PFSK-1 (cell line): ENCODE data around the gene RPGRIP1.

Experiments
- FOXP2 ChIP-seq: optimal IDR thresholded peaks from 2 replicates; pipeline ENCODE3; 2011; ENCODE audit warnings: borderline replicate concordance, control low read depth, inconsistent platforms; ENCODE audit not compliant: insufficient read depth; ENCODE audit errors: extremely low read length, extremely low read depth
- POLR2AphosphoS5 ChIP-seq: IDR thresholded peaks from 2 replicates; pipeline ENCODE4 v1.6.1; 2012; ENCODE audit warnings: low read depth, mild to moderate bottlenecking, control low read depth, low read length, moderate library complexity
- SIN3A ChIP-seq: IDR thresholded peaks from 2 replicates; pipeline ENCODE4 v1.6.1; 2012; ENCODE audit warnings: mild to moderate bottlenecking, low read length, moderate library complexity, borderline replicate concordance; ENCODE audit not compliant: insufficient read depth
- TAF1 ChIP-seq: IDR thresholded peaks from 2 replicates; pipeline ENCODE4 v1.6.1; 2012; ENCODE audit warnings: low read length, control low read depth, borderline replicate concordance; ENCODE audit not compliant: insufficient read depth
- TF ChIP-seq, protein P1 (sequence below), 2 experiments: IDR thresholded peaks; 2 replicates each; pipeline versions ENCODE4 v1.6.1 to v1.8.0; 2011 to 2012; ENCODE audit warnings: low read depth in 2 of 2, low read length in 2 of 2, control low read depth in 1 of 2, inconsistent platforms in 1 of 2, mild to moderate bottlenecking in 1 of 2, moderate library complexity in 1 of 2; ENCODE audit not compliant: insufficient read depth in 1 of 2

The RPGRIP1 gene

DNA sequence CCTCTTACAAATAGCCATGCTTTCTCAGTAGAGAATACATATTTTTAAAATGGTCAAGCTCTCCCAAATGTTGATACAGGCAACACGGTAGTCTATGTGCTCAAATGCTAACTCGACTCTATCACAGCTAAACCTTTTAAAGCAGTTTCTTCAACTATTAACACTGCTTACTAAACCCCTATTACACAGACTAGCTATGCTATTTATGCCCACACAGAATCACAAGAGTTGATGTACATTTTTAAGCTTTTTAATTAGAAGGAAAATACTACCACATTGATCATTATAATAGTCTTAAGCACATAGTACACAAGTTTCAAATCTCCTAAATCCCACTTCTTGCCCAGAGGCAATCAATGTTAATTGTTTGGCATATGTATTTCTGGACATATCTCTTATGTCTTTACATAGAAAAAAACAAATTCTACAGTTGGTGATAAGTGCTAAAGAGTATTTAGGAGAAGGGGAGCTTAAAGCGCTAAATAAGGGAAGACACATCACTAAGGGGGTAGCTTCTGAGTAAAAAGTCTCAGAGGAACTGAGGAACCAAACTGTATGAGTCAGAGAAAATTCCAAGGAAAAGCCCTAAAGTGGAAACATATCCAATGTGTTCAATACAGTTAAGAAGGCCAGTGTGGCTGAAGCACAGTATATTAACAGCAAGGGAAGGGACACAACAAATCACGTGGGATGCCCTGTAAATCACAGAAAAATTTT lies 24.3 kb upstream of the RPGRIP1 start:
- TF ChIP-seq POLR2AphosphoS5 (no peak), SIN3A (no peak), TAF1 (no peak), FOXP2 (no peak)
- TF ChIP-seq, protein P1, sequence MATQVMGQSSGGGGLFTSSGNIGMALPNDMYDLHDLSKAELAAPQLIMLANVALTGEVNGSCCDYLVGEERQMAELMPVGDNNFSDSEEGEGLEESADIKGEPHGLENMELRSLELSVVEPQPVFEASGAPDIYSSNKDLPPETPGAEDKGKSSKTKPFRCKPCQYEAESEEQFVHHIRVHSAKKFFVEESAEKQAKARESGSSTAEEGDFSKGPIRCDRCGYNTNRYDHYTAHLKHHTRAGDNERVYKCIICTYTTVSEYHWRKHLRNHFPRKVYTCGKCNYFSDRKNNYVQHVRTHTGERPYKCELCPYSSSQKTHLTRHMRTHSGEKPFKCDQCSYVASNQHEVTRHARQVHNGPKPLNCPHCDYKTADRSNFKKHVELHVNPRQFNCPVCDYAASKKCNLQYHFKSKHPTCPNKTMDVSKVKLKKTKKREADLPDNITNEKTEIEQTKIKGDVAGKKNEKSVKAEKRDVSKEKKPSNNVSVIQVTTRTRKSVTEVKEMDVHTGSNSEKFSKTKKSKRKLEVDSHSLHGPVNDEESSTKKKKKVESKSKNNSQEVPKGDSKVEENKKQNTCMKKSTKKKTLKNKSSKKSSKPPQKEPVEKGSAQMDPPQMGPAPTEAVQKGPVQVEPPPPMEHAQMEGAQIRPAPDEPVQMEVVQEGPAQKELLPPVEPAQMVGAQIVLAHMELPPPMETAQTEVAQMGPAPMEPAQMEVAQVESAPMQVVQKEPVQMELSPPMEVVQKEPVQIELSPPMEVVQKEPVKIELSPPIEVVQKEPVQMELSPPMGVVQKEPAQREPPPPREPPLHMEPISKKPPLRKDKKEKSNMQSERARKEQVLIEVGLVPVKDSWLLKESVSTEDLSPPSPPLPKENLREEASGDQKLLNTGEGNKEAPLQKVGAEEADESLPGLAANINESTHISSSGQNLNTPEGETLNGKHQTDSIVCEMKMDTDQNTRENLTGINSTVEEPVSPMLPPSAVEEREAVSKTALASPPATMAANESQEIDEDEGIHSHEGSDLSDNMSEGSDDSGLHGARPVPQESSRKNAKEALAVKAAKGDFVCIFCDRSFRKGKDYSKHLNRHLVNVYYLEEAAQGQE (IDR thresholded peaks at IDR 0.05; ENCODE audit: insufficient read depth in 1 of 2, low read depth in 2 of 2, low read length in 2 of 2): no peak

GRCh38 chr14:21256539-21257393 lies 23.1 kb upstream of the RPGRIP1 start:
- TF ChIP-seq FOXP2 (no peak), POLR2AphosphoS5 (no peak), TAF1 (no peak), SIN3A (no peak)
- TF ChIP-seq, protein P1 (IDR thresholded peaks at IDR 0.05; ENCODE audit: insufficient read depth in 1 of 2, low read depth in 2 of 2, low read length in 2 of 2): no peak

DNA sequence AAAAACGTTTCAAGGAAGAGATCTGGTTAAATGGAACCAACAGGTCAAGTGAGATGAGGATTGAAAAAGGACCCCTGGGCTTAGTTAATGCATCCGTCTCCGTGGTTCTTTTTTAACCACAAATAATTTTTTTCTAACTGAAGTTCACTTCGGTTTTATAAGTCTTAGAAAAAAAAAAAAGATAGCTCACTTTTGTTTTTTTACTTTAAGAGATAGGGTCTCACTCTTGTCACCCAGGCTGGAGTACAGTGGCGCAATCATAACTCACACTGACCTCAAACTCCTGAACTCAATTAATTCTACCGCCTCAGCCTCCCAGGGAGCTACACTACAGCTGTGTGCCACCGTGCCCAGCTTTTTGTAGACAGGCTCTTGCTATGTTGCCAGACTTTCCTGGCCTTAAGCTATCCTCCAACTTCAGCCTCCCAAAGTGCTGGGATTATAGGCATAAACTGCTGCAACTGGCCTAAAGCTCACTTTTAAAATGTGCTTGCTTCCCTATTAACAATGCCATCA lies 22.4 kb upstream of the RPGRIP1 start:
- TF ChIP-seq, protein P1 (IDR thresholded peaks at IDR 0.05; ENCODE audit: insufficient read depth in 1 of 2, low read depth in 2 of 2, low read length in 2 of 2): no peak
- TF ChIP-seq FOXP2 (no peak), POLR2AphosphoS5 (no peak)

DNA sequence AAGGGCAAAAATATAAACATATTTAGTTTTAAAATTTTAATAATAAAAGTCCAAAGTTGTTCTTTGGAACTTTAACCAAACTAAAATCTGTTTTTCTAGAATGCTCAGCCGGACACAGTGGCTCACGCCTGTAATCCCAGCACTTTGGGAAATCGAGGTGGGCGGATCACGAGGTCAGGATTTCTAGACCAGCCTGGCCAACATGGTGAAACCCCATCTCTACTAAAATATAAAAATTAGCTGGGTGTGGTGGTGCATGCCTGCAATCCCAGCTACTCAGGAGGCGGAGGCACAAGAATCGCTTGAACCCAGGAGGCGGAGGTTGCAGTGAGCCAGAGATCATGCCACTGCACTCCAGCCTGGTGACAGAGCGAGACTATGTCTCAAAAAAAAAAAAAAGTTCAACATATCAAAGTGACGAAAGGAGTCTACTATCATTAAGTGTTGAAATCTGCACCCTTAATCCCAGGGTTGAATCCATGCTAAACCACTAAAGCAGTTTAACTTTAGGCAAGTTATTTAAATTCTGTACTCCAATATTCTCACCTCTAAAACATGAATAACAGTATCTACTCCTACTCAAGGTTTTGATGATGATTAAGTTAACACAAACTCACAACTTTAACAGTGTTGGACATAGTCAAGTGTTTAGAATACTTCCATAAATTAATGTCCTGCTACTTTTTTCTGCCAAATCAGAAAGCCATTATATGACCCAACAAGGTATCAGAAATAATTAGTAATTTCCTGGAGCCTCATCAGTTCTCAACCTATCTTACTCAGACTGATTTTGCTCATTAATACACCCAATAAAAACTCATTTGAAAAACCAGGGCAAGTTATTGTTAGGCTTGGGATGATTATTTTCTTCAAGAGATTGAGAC lies 21.6 kb upstream of the RPGRIP1 start:
- TF ChIP-seq, protein P1 (IDR thresholded peaks at IDR 0.05; ENCODE audit: insufficient read depth in 1 of 2, low read depth in 2 of 2, low read length in 2 of 2): no peak
- TF ChIP-seq POLR2AphosphoS5 (peak; percentile 14; the same call in 1 of the 2 replicates), SIN3A (no peak), FOXP2 (no peak)
